Stimulated activated CD4-positive, alpha-beta T cell treated with anti-CD3 and anti-CD28 coated beads, Interleukin-4, amount 100 ng/mL, for 48 hours (primary cell): ENCODE results near the gene TNRC6C.

Experiments
- DNase-seq, 2 donors: peaks; one replicate each; pipeline ENCODE4 v3.0.0-alpha.2; 2020; ENCODE audit warnings: low read depth in 2 of 2

The TNRC6C gene

GRCh38 chr17:77957857-77958715 is at the start of gene TNRC6C:
TNRC6C (plus strand) TSS chr17:77958703; CDS start chr17:78004207, 45,504 bp downstream.
- peak; percentile 99 to 100 for DNase-seq

GRCh38 chr17:77909236-77909635 is 49.3 kb upstream of the TNRC6C start:
- no peak for DNase-seq

GRCh38 chr17:77909816-77910215 is 48.7 kb upstream of the TNRC6C start:
- no peak for DNase-seq

GRCh38 chr17:77914385-77915254 is 43.9 kb upstream of the TNRC6C start:
- DNase-seq = no peak

- no peak for DNase-seq
These were observed 42.9 kb upstream of the TNRC6C start for GRCh38 chr17:77915594-77916021.

- DNase-seq = no peak
These were observed 42.2 kb upstream of the TNRC6C start for GRCh38 chr17:77916264-77916663.

GRCh38 chr17:77916703-77917481 is 41.6 kb upstream of the TNRC6C start:
- no peak for DNase-seq

GRCh38 chr17:77919276-77919675 is 39.2 kb upstream of the TNRC6C start:
- DNase-seq = no peak

GRCh38 chr17:77923135-77923534 is 35.4 kb upstream of the TNRC6C start:
- no peak for DNase-seq

GRCh38 chr17:77923776-77924513 is 34.6 kb upstream of the TNRC6C start:
- DNase-seq = no peak

GRCh38 chr17:77924757-77925336 is 33.7 kb upstream of the TNRC6C start:
- DNase-seq = no peak

GRCh38 chr17:77925831-77926543 is 32.5 kb upstream of the TNRC6C start:
- no peak for DNase-seq

GRCh38 chr17:77926981-77927380 is 31.5 kb upstream of the TNRC6C start:
- DNase-seq = no peak

GRCh38 chr17:77927777-77928518 is 30.6 kb upstream of the TNRC6C start:
- DNase-seq = no peak

GRCh38 chr17:77928519-77929179 is 29.9 kb upstream of the TNRC6C start:
- no peak for DNase-seq

- DNase-seq = no peak
These were observed 29.3 kb upstream of the TNRC6C start for GRCh38 chr17:77929180-77929564.

GRCh38 chr17:77929871-77930436 is 28.5 kb upstream of the TNRC6C start:
- DNase-seq = no peak
